Calu3 (cell line): ENCODE results near the gene LRRFIP2. TPM values are rescaled to one million over a fixed set of nuclear protein-coding genes. Genes with fewer than 3 reads are reported as not detected.
"Not testable (repeated sequence)": the region's sequence is repeated elsewhere in the genome, so short reads cannot be mapped to it uniquely, and the experiment has no call there.

Source experiments
- BruUV-seq: library from RNA; stranded (reverse); fragments of 400-500 nt; replicated peaks from 2 replicates; lab custom pipeline; 2021; lab: Mats Ljungman, UMichigan
- CTCF ChIA-PET: fragments of 300-600 bp; sonication (Branson Sonifier 250); formaldehyde crosslinking; loops from one replicate; lab custom pipeline; 2022; ENCODE audit warnings: antibody characterized with exemption; lab: Charles Lee
- DNase-seq: peaks from one replicate; pipeline ENCODE4 v3.0.0; 2022
- H3K27ac Mint-ChIP-seq: one replicate; pipeline ENCODE4 v1.8.0; 2022; ENCODE audit warnings: mixed read lengths; ENCODE audit not compliant: unreplicated experiment
- H3K27me3 Mint-ChIP-seq: one replicate; pipeline ENCODE4 v1.8.0; 2022; ENCODE audit warnings: mixed read lengths; ENCODE audit not compliant: unreplicated experiment
- H3K36me3 Mint-ChIP-seq: one replicate; pipeline ENCODE4 v1.8.0; 2022; ENCODE audit warnings: mild to moderate bottlenecking, moderate library complexity, mixed read lengths; ENCODE audit not compliant: insufficient read depth, unreplicated experiment
- H3K4me1 Mint-ChIP-seq: one replicate; pipeline ENCODE4 v1.8.0; 2022; ENCODE audit warnings: mild to moderate bottlenecking, low read depth, mixed read lengths; ENCODE audit not compliant: unreplicated experiment
- H3K4me3 Mint-ChIP-seq: one replicate; pipeline ENCODE4 v1.8.0; 2022; ENCODE audit warnings: mild to moderate bottlenecking, low read depth, moderate library complexity, mixed read lengths; ENCODE audit not compliant: unreplicated experiment
- H3K9me3 Mint-ChIP-seq: one replicate; pipeline ENCODE4 v1.8.0; 2022; ENCODE audit warnings: low read depth, mixed read lengths; ENCODE audit not compliant: unreplicated experiment
- CTCF ChIP-seq: fragments of 200-600 bp; IDR thresholded peaks from one replicate; pipeline ENCODE4 v1.8.0; 2022; ENCODE audit warnings: antibody characterized with exemption; ENCODE audit not compliant: unreplicated experiment
- intact Hi-C: fragments of 100-400 bp; cut with micrococcal nuclease; formaldehyde crosslinking; loops from one replicate; pipeline ENCODE4 v1.10.0; 2022; ENCODE audit not compliant: unreplicated experiment
- total RNA-seq: library from RNA; stranded (reverse); gene quantifications from 2 replicates; pipeline ENCODE4 v1.2.3, GENCODE V29; 2022

LRRFIP2 gene
- total RNA-seq, 1 experiment from 2014 or later: 38.8 TPM

- CTCF ChIA-PET: no interaction called here
- peaks cover 4% of the 10 kb centered on the region for H3K36me3 Mint-ChIP-seq
Measured at GRCh38 chr3:37150621-37151020, 23.8 kb downstream of the LRRFIP2 start.

GRCh38 chr3:37149257-37149656 lies 25.1 kb downstream of the LRRFIP2 start:
- BruUV-seq: no TSS peak
- intact Hi-C loops: no loop called here
- Mint-ChIP-seq H3K36me3 (peaks cover 4% of the 10 kb centered on the region), H3K9me3 (no peaks in the 10 kb centered on the region), H3K27ac (no peak overlapping the region), H3K27me3 (no peaks in the 10 kb centered on the region), H3K4me3 (no peak overlapping the region), H3K4me1 (no peaks in the 10 kb centered on the region)
- CTCF ChIA-PET: no interaction called here
- no peak for TF ChIP-seq CTCF
- DNase-seq: no peak

More at GRCh38 chr3:37150621-37151020, 23.8 kb downstream of the LRRFIP2 start:
- Mint-ChIP-seq H3K4me3 (no peak overlapping the region), H3K27me3 (no peaks in the 10 kb centered on the region), H3K4me1 (no peaks in the 10 kb centered on the region), H3K27ac (no peak overlapping the region), H3K9me3 (no peaks in the 10 kb centered on the region)
- TF ChIP-seq CTCF: no peak
- no peak for DNase-seq
- intact Hi-C loops: no loop called here
- BruUV-seq: no TSS peak

- no peak overlapping the region for H3K4me3 Mint-ChIP-seq
- intact Hi-C loops: no loop called here
- no TSS peak for BruUV-seq
- DNase-seq: no peak
- H3K27me3 Mint-ChIP-seq: no peaks in the 10 kb centered on the region
- H3K36me3 Mint-ChIP-seq: no peaks in the 10 kb centered on the region
- no peak overlapping the region for H3K27ac Mint-ChIP-seq
- no peak for TF ChIP-seq CTCF
- H3K4me1 Mint-ChIP-seq: no peaks in the 10 kb centered on the region
- CTCF ChIA-PET: no interaction called here
- no peaks in the 10 kb centered on the region for H3K9me3 Mint-ChIP-seq
Measured at GRCh38 chr3:37148208-37148607, 26.2 kb downstream of the LRRFIP2 start.

GRCh38 chr3:37147666-37148065 lies 26.7 kb downstream of the LRRFIP2 start:
- no peak for TF ChIP-seq CTCF
- Mint-ChIP-seq H3K36me3 (peaks cover 4% of the 10 kb centered on the region), H3K27ac (no peak overlapping the region), H3K9me3 (no peaks in the 10 kb centered on the region), H3K27me3 (no peaks in the 10 kb centered on the region), H3K4me3 (no peak overlapping the region), H3K4me1 (no peaks in the 10 kb centered on the region)
- CTCF ChIA-PET: no interaction called here
- DNase-seq: no peak
- intact Hi-C loops: no loop called here
- no TSS peak for BruUV-seq

DNA sequence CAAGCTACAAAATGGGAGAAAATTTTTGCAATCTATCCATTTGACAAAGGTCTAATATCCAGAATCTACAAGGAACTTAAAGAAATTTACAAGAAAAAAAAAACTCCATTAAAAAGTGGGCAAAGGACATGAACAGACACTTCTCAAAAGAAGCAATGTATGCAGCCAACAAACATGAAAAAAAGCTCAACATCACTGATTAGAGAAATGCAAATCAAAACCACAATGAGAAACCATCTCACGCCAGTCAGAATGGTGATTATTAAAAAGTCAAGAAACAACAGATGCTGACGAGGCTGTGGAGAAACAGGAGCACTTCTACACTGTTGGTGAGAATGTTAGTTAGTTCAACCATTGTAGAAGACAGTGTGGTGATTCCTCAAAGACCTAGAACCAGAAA lies 27.5 kb downstream of the LRRFIP2 start:
- H3K27me3 Mint-ChIP-seq, intact Hi-C loops, H3K36me3 Mint-ChIP-seq, H3K4me3 Mint-ChIP-seq, H3K27ac Mint-ChIP-seq, BruUV-seq, DNase-seq, H3K4me1 Mint-ChIP-seq, H3K9me3 Mint-ChIP-seq, CTCF ChIA-PET: not testable (repeated sequence)
